Neural cell (in vitro differentiated cells): ENCODE measurements around the gene ZNF648. TPM values are rescaled to one million over a fixed set of nuclear protein-coding genes. Genes with fewer than 3 reads are reported as not detected.

ENCODE experiments used
- H2AFZ ChIP-seq: fragments of 200-600, 300-800 bp; sonication (generic), shearing (Covaris generic); 2 replicates; pipeline ENCODE4 v1.6.0; 2014; ENCODE audit warnings: low read depth, mild to moderate bottlenecking, antibody characterized with exemption, low read length, moderate library complexity
- H3F3A ChIP-seq: fragments of 200-600 bp; shearing (Covaris generic); 2 replicates; pipeline ENCODE4 v1.6.1; 2016; ENCODE audit warnings: mild to moderate bottlenecking, moderate library complexity, mixed read lengths, antibody characterized with exemption, low read length; ENCODE audit not compliant: insufficient read depth, poor library complexity, severe bottlenecking
- H3K27ac ChIP-seq: fragments of 200-600, 300-800 bp; sonication (generic), shearing (Covaris generic); 2 replicates; pipeline ENCODE4 v1.5.1; 2014; ENCODE audit warnings: mild to moderate bottlenecking, low read length, moderate library complexity
- H3K27me3 ChIP-seq: fragments of 300-800, 200-600 bp; sonication (generic), shearing (Covaris generic); 2 replicates; pipeline ENCODE4 v1.6.0; 2014; ENCODE audit warnings: mild to moderate bottlenecking, low read depth, low read length, moderate library complexity; ENCODE audit not compliant: insufficient read depth
- H3K36me3 ChIP-seq: fragments of 300-800, 200-600 bp; sonication (generic), shearing (Covaris generic); 2 replicates; pipeline ENCODE4 v1.5.1; 2014; ENCODE audit warnings: mild to moderate bottlenecking, antibody characterized with exemption, low read length, moderate library complexity; ENCODE audit not compliant: insufficient read depth
- H3K4me2 ChIP-seq: fragments of 300-800, 200-600 bp; sonication (generic), shearing (Covaris generic); 2 replicates; pipeline ENCODE4 v1.6.0; 2014; ENCODE audit warnings: mild to moderate bottlenecking, low read length
- H3K4me3 ChIP-seq: fragments of 300-800, 200-600 bp; sonication (generic), shearing (Covaris generic); 2 replicates; pipeline ENCODE4 v1.5.1; 2014; ENCODE audit warnings: mild to moderate bottlenecking, low read length, moderate library complexity
- H3K79me2 ChIP-seq: fragments of 200-600 bp; shearing (Covaris generic); replicated peaks from 2 replicates; pipeline ENCODE4 v1.6.0; 2014; ENCODE audit warnings: mild to moderate bottlenecking, low read length, moderate library complexity; ENCODE audit not compliant: insufficient read depth
- H3K9ac ChIP-seq: fragments of 300-800, 200-600 bp; sonication (generic), shearing (Covaris generic); 2 replicates; pipeline ENCODE4 v1.6.1; 2016; ENCODE audit warnings: mild to moderate bottlenecking, low read length, mixed read lengths
- H3K9me2 ChIP-seq: fragments of 200-600 bp; shearing (Covaris generic); 2 replicates; pipeline ENCODE4 v1.6.1; 2016; ENCODE audit warnings: mild to moderate bottlenecking, low read length, mixed read lengths; ENCODE audit not compliant: insufficient read depth
- H3K9me3 ChIP-seq: fragments of 200-600, 300-800 bp; sonication (generic), shearing (Covaris generic); 2 replicates; pipeline ENCODE4 v1.6.1; 2016; ENCODE audit warnings: mild to moderate bottlenecking, mixed run types, low read length, moderate library complexity, mixed read lengths
- H4K20me1 ChIP-seq: fragments of 200-600 bp; shearing (Covaris generic); 2 replicates; pipeline ENCODE4 v1.6.1; 2016; ENCODE audit warnings: mild to moderate bottlenecking, mixed run types; ENCODE audit not compliant: insufficient read depth
- EP300 ChIP-seq: fragments of 450-650 bp; conservative IDR thresholded peaks from 2 replicates; pipeline ENCODE4 v1.6.1; 2014; ENCODE audit warnings: antibody characterized with exemption, mild to moderate bottlenecking, moderate library complexity; ENCODE audit not compliant: poor library complexity, severe bottlenecking
- EZH2 ChIP-seq: fragments of 200-600, 300-800 bp; shearing (Covaris generic), sonication (generic); IDR thresholded peaks from 2 replicates; pipeline ENCODE4 v1.6.1; 2014; ENCODE audit warnings: antibody characterized with exemption, low read length, borderline replicate concordance, mild to moderate bottlenecking; ENCODE audit not compliant: insufficient read depth, poor library complexity, severe bottlenecking
- MXI1 ChIP-seq: fragments of 450-650 bp; conservative IDR thresholded peaks from 2 replicates; pipeline ENCODE4 v1.6.1; 2014; ENCODE audit warnings: antibody characterized with exemption, mild to moderate bottlenecking; ENCODE audit not compliant: poor library complexity, severe bottlenecking
- RAD21 ChIP-seq: fragments of 450-650 bp; conservative IDR thresholded peaks from 2 replicates; pipeline ENCODE4 v1.6.1; 2014; ENCODE audit warnings: antibody characterized with exemption, mild to moderate bottlenecking, moderate library complexity
- SMC3 ChIP-seq: fragments of 450-650 bp; conservative IDR thresholded peaks from 2 replicates; pipeline ENCODE4 v1.6.1; 2014; ENCODE audit warnings: antibody characterized with exemption, mild to moderate bottlenecking, moderate library complexity; ENCODE audit not compliant: poor library complexity
- TAF1 ChIP-seq: IDR thresholded peaks from 2 replicates; pipeline ENCODE4 v1.6.1; 2012; ENCODE audit warnings: low read depth
- polyA plus RNA-seq: library from polyadenylated mRNA; depleted of rRNA; stranded (reverse); fragments of >200 nt; gene quantifications from 2 replicates; pipeline ENCODE4 v1.2.3, GENCODE V29; 2014
- TF ChIP-seq, protein P1 (sequence below): fragments of 450-650 bp; IDR thresholded peaks from 2 replicates; pipeline ENCODE4 v1.5.1; 2014; ENCODE audit warnings: antibody characterized with exemption, mild to moderate bottlenecking, moderate library complexity; ENCODE audit not compliant: poor library complexity, severe bottlenecking
- TF ChIP-seq, protein P2 (sequence below): IDR thresholded peaks from 2 replicates; pipeline ENCODE4 v1.6.1; 2012; ENCODE audit warnings: borderline replicate concordance

ZNF648 gene
- polyA plus RNA-seq, 1 donor from 2014 or later, result not detected

DNA sequence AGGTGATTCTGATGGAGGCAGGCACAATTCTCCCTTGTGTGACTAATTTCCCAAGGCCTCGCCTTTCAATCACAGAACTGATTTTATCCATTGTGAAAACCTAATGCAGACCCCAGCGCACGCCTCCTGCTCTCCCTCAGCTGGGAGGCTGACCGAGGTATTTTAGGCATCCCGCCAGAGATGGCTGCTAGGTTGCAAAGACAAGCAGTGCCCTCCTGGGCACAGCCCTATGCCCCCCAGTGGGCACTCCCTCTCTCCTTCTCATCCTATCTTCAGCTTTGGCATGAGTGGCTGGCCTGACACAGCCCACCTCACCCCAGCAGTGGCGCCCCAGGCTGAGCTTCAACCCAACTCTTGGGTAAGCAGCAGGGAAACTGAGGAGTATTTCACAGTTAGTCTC is 24.2 kb upstream of the ZNF648 start:
- no peaks in the 10 kb centered on the region for H3F3A ChIP-seq
- H3K79me2 ChIP-seq, result no peaks in the 10 kb centered on the region
- no peak overlapping the region for H3K9ac ChIP-seq
- no peaks in the 10 kb centered on the region for H3K27me3 ChIP-seq
- H3K36me3 ChIP-seq, result no peaks in the 10 kb centered on the region
- no peaks in the 10 kb centered on the region for H3K9me2 ChIP-seq
- TF ChIP-seq TAF1 (no peak), EZH2 (no peak), MXI1 (no peak), EP300 (no peak)
- H2AFZ ChIP-seq, result no peak overlapping the region
- no peaks in the 10 kb centered on the region for H4K20me1 ChIP-seq
- no peak overlapping the region for H3K4me2 ChIP-seq
- H3K4me3 ChIP-seq, result no peak overlapping the region
- no peak overlapping the region for H3K27ac ChIP-seq
- H3K9me3 ChIP-seq, result no peaks in the 10 kb centered on the region

DNA sequence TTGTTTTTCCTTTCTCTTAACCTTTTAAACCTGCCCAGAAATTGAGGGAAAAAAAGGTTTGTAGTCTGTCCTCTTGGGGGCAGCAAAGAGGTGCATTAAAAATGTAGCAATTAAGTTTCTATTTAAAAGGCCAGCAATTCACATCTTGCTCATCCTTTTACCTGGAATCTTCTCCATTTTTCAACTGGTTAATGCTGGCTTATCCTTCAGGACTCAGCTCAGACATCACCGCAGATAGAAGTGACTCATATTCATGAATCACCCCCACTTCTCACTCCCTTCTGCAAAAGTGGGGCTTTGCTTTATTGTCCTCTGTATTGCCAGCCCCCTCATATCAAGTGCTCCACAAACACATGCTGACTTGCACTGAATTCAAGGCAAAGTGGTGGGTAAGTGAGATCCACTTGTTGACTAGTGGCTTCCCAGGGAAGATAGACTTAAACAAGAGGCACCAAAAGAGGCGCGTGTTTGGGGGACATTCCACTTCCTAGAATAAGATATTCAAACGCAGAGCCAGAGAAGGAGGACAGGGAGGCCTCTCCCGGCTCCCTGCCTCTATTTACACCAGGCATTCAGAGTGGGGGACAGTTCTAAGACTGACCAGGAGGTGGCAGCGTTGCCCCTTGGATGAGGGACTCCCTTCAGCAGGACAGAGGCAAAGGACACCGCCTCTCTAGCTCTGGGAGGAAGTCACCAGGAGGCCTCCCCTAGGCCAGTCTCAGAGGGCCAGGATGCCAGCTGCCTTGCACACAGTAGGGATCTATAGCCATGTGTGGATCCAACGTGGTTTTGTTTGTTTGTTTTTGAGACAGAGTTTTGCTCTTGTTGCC is 23.2 kb upstream of the ZNF648 start:
- no peaks in the 10 kb centered on the region for H3K27me3 ChIP-seq
- no peak overlapping the region for H3K9ac ChIP-seq
- no peak overlapping the region for H3K4me2 ChIP-seq
- H4K20me1 ChIP-seq, result no peaks in the 10 kb centered on the region
- no peaks in the 10 kb centered on the region for H3K79me2 ChIP-seq
- no peak overlapping the region for H3K4me3 ChIP-seq
- H2AFZ ChIP-seq, result no peak overlapping the region
- no peaks in the 10 kb centered on the region for H3K9me3 ChIP-seq
- no peaks in the 10 kb centered on the region for H3K9me2 ChIP-seq
- TF ChIP-seq, protein P1, sequence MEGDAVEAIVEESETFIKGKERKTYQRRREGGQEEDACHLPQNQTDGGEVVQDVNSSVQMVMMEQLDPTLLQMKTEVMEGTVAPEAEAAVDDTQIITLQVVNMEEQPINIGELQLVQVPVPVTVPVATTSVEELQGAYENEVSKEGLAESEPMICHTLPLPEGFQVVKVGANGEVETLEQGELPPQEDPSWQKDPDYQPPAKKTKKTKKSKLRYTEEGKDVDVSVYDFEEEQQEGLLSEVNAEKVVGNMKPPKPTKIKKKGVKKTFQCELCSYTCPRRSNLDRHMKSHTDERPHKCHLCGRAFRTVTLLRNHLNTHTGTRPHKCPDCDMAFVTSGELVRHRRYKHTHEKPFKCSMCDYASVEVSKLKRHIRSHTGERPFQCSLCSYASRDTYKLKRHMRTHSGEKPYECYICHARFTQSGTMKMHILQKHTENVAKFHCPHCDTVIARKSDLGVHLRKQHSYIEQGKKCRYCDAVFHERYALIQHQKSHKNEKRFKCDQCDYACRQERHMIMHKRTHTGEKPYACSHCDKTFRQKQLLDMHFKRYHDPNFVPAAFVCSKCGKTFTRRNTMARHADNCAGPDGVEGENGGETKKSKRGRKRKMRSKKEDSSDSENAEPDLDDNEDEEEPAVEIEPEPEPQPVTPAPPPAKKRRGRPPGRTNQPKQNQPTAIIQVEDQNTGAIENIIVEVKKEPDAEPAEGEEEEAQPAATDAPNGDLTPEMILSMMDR, result peak; percentile 82
- TF ChIP-seq SMC3, result peak; percentile 89
- no peak for TF ChIP-seq EZH2
- TF ChIP-seq, protein P2, sequence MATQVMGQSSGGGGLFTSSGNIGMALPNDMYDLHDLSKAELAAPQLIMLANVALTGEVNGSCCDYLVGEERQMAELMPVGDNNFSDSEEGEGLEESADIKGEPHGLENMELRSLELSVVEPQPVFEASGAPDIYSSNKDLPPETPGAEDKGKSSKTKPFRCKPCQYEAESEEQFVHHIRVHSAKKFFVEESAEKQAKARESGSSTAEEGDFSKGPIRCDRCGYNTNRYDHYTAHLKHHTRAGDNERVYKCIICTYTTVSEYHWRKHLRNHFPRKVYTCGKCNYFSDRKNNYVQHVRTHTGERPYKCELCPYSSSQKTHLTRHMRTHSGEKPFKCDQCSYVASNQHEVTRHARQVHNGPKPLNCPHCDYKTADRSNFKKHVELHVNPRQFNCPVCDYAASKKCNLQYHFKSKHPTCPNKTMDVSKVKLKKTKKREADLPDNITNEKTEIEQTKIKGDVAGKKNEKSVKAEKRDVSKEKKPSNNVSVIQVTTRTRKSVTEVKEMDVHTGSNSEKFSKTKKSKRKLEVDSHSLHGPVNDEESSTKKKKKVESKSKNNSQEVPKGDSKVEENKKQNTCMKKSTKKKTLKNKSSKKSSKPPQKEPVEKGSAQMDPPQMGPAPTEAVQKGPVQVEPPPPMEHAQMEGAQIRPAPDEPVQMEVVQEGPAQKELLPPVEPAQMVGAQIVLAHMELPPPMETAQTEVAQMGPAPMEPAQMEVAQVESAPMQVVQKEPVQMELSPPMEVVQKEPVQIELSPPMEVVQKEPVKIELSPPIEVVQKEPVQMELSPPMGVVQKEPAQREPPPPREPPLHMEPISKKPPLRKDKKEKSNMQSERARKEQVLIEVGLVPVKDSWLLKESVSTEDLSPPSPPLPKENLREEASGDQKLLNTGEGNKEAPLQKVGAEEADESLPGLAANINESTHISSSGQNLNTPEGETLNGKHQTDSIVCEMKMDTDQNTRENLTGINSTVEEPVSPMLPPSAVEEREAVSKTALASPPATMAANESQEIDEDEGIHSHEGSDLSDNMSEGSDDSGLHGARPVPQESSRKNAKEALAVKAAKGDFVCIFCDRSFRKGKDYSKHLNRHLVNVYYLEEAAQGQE, result no peak
- TF ChIP-seq RAD21, result peak; percentile 90
- H3K27ac ChIP-seq, result no peak overlapping the region
- no peaks in the 10 kb centered on the region for H3K36me3 ChIP-seq
- no peaks in the 10 kb centered on the region for H3F3A ChIP-seq
